OCI-LY1 (cell line): Measurements from ENCODE around the gene YEATS4.

Source experiments
- CTCF ChIP-seq: fragments of 200-600 bp; sonication (generic), shearing (Covaris generic); IDR thresholded peaks from 2 replicates; pipeline ENCODE4 v1.5.1; 2017; ENCODE audit warnings: mild to moderate bottlenecking, antibody characterized with exemption, low read length, moderate library complexity, mixed read lengths
- EZH2 ChIP-seq: fragments of 200-600 bp; sonication (generic), shearing (Covaris generic); IDR thresholded peaks from 2 replicates; pipeline ENCODE4 v1.8.0; 2017; ENCODE audit warnings: borderline replicate concordance, mixed run types, mild to moderate bottlenecking, antibody characterized with exemption, low read length, moderate library complexity, mixed read lengths

GRCh38 chr12:69345077-69345476 lies 14.5 kb upstream of the YEATS4 start:
- TF ChIP-seq EZH2, result no peak
- no peak for TF ChIP-seq CTCF
